ENCODE results near the gene TRABD2A. TPM values are rescaled to one million over a fixed set of nuclear protein-coding genes. Genes with fewer than 3 reads are reported as not detected.

TRABD2A gene
- total RNA-seq, 2 donors from 2014 or later: 4.8 to 7.7 TPM

DNA sequence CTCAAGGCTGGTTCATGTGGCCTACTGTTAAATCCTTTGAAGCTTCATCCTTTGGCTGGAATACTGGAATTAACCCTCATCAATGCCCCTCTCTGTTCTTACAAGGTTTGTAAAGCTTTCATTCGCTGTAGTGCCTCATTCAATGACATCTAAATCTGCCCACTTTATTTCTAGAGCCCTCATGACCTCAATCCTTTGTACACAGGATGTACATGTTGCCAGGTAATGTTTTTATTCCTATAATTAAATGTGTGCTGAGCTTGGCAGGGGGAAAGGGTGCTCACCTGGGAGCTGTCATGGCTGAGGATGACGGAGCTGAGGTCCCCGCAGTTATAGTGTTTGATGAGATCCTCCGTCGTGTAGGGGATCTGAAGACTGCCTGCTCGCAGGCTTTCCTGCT, 39.3 kb downstream of the TRABD2A start:
- no peaks in the 10 kb centered on the region for H3K36me3 ChIP-seq (ENCODE audit: control insufficient read depth, insufficient read depth, low read length)
- H3K27me3 ChIP-seq (ENCODE audit: control insufficient read depth, insufficient read depth, low read length, poor library complexity, severe bottlenecking): peaks cover 28% of the 10 kb centered on the region
- Mint-ChIP-seq H3K4me1 (peaks cover 11% of the 10 kb centered on the region), H3K27ac (no peak overlapping the region), H3K36me3 (ENCODE audit: low read depth) (no peaks in the 10 kb centered on the region), H3K27me3 (ENCODE audit: insufficient read depth) (peaks cover 38% of the 10 kb centered on the region), H3K9me3 (peaks cover 9% of the 10 kb centered on the region), H3K4me3 (no peak overlapping the region)
- TF ChIP-seq, protein P1, sequence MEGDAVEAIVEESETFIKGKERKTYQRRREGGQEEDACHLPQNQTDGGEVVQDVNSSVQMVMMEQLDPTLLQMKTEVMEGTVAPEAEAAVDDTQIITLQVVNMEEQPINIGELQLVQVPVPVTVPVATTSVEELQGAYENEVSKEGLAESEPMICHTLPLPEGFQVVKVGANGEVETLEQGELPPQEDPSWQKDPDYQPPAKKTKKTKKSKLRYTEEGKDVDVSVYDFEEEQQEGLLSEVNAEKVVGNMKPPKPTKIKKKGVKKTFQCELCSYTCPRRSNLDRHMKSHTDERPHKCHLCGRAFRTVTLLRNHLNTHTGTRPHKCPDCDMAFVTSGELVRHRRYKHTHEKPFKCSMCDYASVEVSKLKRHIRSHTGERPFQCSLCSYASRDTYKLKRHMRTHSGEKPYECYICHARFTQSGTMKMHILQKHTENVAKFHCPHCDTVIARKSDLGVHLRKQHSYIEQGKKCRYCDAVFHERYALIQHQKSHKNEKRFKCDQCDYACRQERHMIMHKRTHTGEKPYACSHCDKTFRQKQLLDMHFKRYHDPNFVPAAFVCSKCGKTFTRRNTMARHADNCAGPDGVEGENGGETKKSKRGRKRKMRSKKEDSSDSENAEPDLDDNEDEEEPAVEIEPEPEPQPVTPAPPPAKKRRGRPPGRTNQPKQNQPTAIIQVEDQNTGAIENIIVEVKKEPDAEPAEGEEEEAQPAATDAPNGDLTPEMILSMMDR (conservative IDR thresholded peaks at IDR 0.05): no peak
- peaks cover 4% of the 10 kb centered on the region for H3K4me1 ChIP-seq (ENCODE audit: control insufficient read depth, insufficient read depth, low read length)
- no peak overlapping the region for H3K4me3 ChIP-seq (ENCODE audit: low read length)
- H3K27ac ChIP-seq (ENCODE audit: low read depth, low read length): no peak overlapping the region
- 92 to 94% methylated on average over 6 of the region's 6 CpGs for WGBS, 2 experiments (ENCODE audit: insufficient coverage in 1 of 2, insufficient read length in 1 of 2)
- DNase-seq: no peak
- peaks cover 12% of the 10 kb centered on the region for H3K9me3 ChIP-seq (ENCODE audit: control insufficient read depth, low read length)
- no peak overlapping the region for H3K9ac ChIP-seq (ENCODE audit: extremely low read depth, low read length, poor library complexity, severe bottlenecking)

DNA sequence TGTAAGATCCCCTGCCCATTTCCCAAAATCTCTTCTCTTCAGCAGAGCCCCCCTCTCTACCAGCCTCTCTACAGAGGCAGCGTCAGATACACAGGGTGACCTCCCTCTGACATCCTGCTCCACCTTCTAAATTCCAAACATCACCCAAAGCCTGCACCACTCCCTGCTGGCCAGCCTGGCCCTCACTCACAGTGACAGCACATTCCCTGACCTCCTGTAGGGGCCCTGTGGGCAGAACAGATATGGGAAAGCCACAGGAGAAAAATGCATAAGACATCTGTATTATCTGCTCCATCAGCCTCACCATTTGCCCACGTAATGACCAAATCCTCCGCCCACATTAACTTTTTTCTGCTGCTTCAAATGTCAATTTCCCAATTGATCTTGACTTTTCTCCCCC, 40.6 kb downstream of the TRABD2A start:
- Histone ChIP-seq H3K4me3 (ENCODE audit: low read length) (no peak overlapping the region), H3K36me3 (ENCODE audit: control insufficient read depth, insufficient read depth, low read length) (no peaks in the 10 kb centered on the region), H3K27ac (ENCODE audit: low read depth, low read length) (no peak overlapping the region), H3K27me3 (ENCODE audit: control insufficient read depth, insufficient read depth, low read length, poor library complexity, severe bottlenecking) (peaks cover 28% of the 10 kb centered on the region), H3K9me3 (ENCODE audit: control insufficient read depth, low read length) (peaks cover 24% of the 10 kb centered on the region), H3K9ac (ENCODE audit: extremely low read depth, low read length, poor library complexity, severe bottlenecking) (no peak overlapping the region), H3K4me1 (ENCODE audit: control insufficient read depth, insufficient read depth, low read length) (no peaks in the 10 kb centered on the region)
- no peak for DNase-seq
- H3K27me3 Mint-ChIP-seq (ENCODE audit: insufficient read depth): peaks cover 31% of the 10 kb centered on the region
- WGBS, 2 experiments (ENCODE audit: insufficient coverage in 1 of 2, insufficient read length in 1 of 2): 65 to 100% methylated on average over 1 to 3 of the region's 3 CpGs
- peaks cover 8% of the 10 kb centered on the region for H3K36me3 Mint-ChIP-seq (ENCODE audit: low read depth)
- H3K4me3 Mint-ChIP-seq: no peak overlapping the region
- TF ChIP-seq, protein P1 (conservative IDR thresholded peaks at IDR 0.05): peak; percentile 52
- peaks cover 5% of the 10 kb centered on the region for H3K4me1 Mint-ChIP-seq
- peaks cover 20% of the 10 kb centered on the region for H3K9me3 Mint-ChIP-seq
- no peak overlapping the region for H3K27ac Mint-ChIP-seq

DNA sequence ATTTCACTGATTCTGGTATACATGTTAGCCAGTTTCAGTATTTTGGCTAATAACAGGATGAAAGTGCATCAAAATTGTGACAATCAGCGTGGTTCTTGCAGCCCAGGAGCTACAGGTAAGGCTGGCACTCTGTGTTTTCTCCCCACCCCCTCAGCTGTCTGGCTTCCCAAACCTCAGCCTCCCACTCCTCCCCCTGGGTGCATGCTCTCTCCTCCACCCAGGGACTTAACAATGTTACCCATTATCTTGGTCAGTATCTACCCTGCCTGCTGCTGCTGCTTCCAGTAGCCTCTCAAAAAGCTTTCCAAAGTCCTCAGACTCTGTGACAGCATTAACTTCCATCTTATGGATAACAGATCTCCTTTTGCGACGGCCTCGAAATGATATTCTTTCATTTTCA, 41.0 kb downstream of the TRABD2A start:
- Histone ChIP-seq H3K9me3 (ENCODE audit: control insufficient read depth, low read length) (peaks cover 26% of the 10 kb centered on the region), H3K4me3 (ENCODE audit: low read length) (no peak overlapping the region), H3K4me1 (ENCODE audit: control insufficient read depth, insufficient read depth, low read length) (no peaks in the 10 kb centered on the region), H3K9ac (ENCODE audit: extremely low read depth, low read length, poor library complexity, severe bottlenecking) (no peak overlapping the region), H3K27me3 (ENCODE audit: control insufficient read depth, insufficient read depth, low read length, poor library complexity, severe bottlenecking) (peaks cover 28% of the 10 kb centered on the region), H3K27ac (ENCODE audit: low read depth, low read length) (no peak overlapping the region), H3K36me3 (ENCODE audit: control insufficient read depth, insufficient read depth, low read length) (no peaks in the 10 kb centered on the region)
- TF ChIP-seq, protein P1 (conservative IDR thresholded peaks at IDR 0.05): no peak
- Mint-ChIP-seq H3K36me3 (ENCODE audit: low read depth) (peaks cover 8% of the 10 kb centered on the region), H3K4me3 (no peak overlapping the region), H3K27ac (no peak overlapping the region), H3K27me3 (ENCODE audit: insufficient read depth) (peaks cover 30% of the 10 kb centered on the region), H3K4me1 (peaks cover 5% of the 10 kb centered on the region), H3K9me3 (peaks cover 21% of the 10 kb centered on the region)
- DNase-seq: no peak
- 86 to 88% methylated on average over 4 of the region's 4 CpGs for WGBS, 2 experiments (ENCODE audit: insufficient coverage in 1 of 2, insufficient read length in 1 of 2)

Measured in endodermal cell (in vitro differentiated cells).